HEK293 (cell line): ENCODE measurements around the gene AGO4.

Experiments
- CTCF ChIA-PET: fragments of 350-600 bp; formaldehyde crosslinking; extraction: SDS; loops from one replicate; lab custom pipeline; 2021; ENCODE audit warnings: antibody characterized with exemption; lab: Yijun Ruan, JAX
- POLR2A ChIA-PET: fragments of 300-600 bp; formaldehyde crosslinking; extraction: SDS; loops from one replicate; lab custom pipeline; 2020; ENCODE audit warnings: antibody characterized with exemption, inconsistent platforms; lab: Yijun Ruan, JAX
- H3K27ac ChIP-seq: fragments of 200-500 bp; sonication (Bioruptor generic); 2 replicates; pipeline ENCODE4 v1.5.1; 2014; ENCODE audit warnings: low read depth, low read length, control low read depth, inconsistent platforms; ENCODE audit errors: extremely low read depth
- H3K36me3 ChIP-seq, 2 experiments: fragments of 200-500 bp in 1 of 2; sonication (Bioruptor generic) in 1 of 2; 1 replicate in 1 of 2; 2 replicates in 1 of 2; pipeline ENCODE4 v1.5.1; 2014 to 2017; ENCODE audit warnings: inconsistent platforms in 2 of 2, low read length in 2 of 2; ENCODE audit not compliant: control insufficient read depth in 2 of 2, insufficient read depth in 1 of 2
- H3K4me1 ChIP-seq: fragments of 200-500 bp; sonication (Bioruptor generic); 2 replicates; pipeline ENCODE4 v1.5.1; 2014; ENCODE audit warnings: mild to moderate bottlenecking, low read length, inconsistent platforms; ENCODE audit not compliant: control insufficient read depth, insufficient read depth
- H3K4me3 ChIP-seq: 2 replicates; pipeline ENCODE4 v1.5.1; 2011; ENCODE audit warnings: low read depth, mild to moderate bottlenecking, control low read depth, low read length, moderate library complexity
- H3K9me3 ChIP-seq: fragments of 200-500 bp; sonication (Bioruptor generic); 2 replicates; pipeline ENCODE4 v1.5.1; 2014; ENCODE audit warnings: low read depth, low read length, inconsistent platforms; ENCODE audit not compliant: control insufficient read depth, insufficient read depth
- GFI1B ChIP-seq: fragments of 450-650 bp; formaldehyde crosslinking; IDR thresholded peaks from 2 replicates; pipeline ENCODE4 v1.5.1; 2016; ENCODE audit warnings: missing biosample characterization, missing genetic modification characterization
- GLIS1 ChIP-seq: fragments of 450-650 bp; formaldehyde crosslinking; IDR thresholded peaks from 2 replicates; pipeline ENCODE4 v1.5.1; 2016; ENCODE audit warnings: missing biosample characterization, missing genetic modification characterization
- IKZF3 ChIP-seq: fragments of 450-650 bp; IDR thresholded peaks from 2 replicates; pipeline ENCODE4 v1.5.0; 2018; ENCODE audit warnings: missing biosample characterization, mild to moderate bottlenecking, missing genetic modification characterization, moderate library complexity
- KLF1 ChIP-seq: fragments of 450-650 bp; formaldehyde crosslinking; IDR thresholded peaks from 2 replicates; pipeline ENCODE4 v1.5.1; 2016; ENCODE audit warnings: missing biosample characterization, missing genetic modification characterization
- KLF10 ChIP-seq: fragments of 450-650 bp; IDR thresholded peaks from 2 replicates; pipeline ENCODE4 v1.5.1; 2018; ENCODE audit warnings: missing biosample characterization, mild to moderate bottlenecking, missing genetic modification characterization
- KLF17 ChIP-seq: fragments of 450-650 bp; formaldehyde crosslinking; IDR thresholded peaks from 2 replicates; pipeline ENCODE4 v1.5.1; 2016; ENCODE audit warnings: missing biosample characterization, missing genetic modification characterization
- PBX3 ChIP-seq: sonication (generic); formaldehyde crosslinking; IDR thresholded peaks from 2 replicates; pipeline ENCODE4 v1.8.1; 2022; ENCODE audit warnings: mild to moderate bottlenecking, moderate library complexity, missing genetic modification reagents
- WT1 ChIP-seq: fragments of 450-650 bp; formaldehyde crosslinking; IDR thresholded peaks from 2 replicates; pipeline ENCODE4 v1.5.1; 2016; ENCODE audit warnings: missing biosample characterization, missing genetic modification characterization
- YY1 ChIP-seq: fragments of 450-650 bp; formaldehyde crosslinking; IDR thresholded peaks from 2 replicates; pipeline ENCODE4 v1.5.1; 2018; ENCODE audit warnings: missing biosample characterization, missing genetic modification characterization
- ZBTB11 ChIP-seq: fragments of 450-650 bp; formaldehyde crosslinking; conservative IDR thresholded peaks from 2 replicates; pipeline ENCODE4 v1.5.1; 2016; ENCODE audit warnings: low read depth, missing biosample characterization, missing genetic modification characterization
- ZNF114 ChIP-seq: fragments of 450-650 bp; formaldehyde crosslinking; IDR thresholded peaks from 2 replicates; pipeline ENCODE4 v1.5.0; 2017; ENCODE audit warnings: missing biosample characterization, missing genetic modification characterization
- ZNF157 ChIP-seq: fragments of 450-650 bp; formaldehyde crosslinking; IDR thresholded peaks from 2 replicates; pipeline ENCODE4 v1.5.1; 2016; ENCODE audit warnings: missing biosample characterization, missing genetic modification characterization
- ZNF184 ChIP-seq: fragments of 450-650 bp; IDR thresholded peaks from 2 replicates; pipeline ENCODE4 v1.5.1; 2018; ENCODE audit warnings: missing biosample characterization, mild to moderate bottlenecking, missing genetic modification characterization
- ZNF426 ChIP-seq: fragments of 450-650 bp; formaldehyde crosslinking; IDR thresholded peaks from 2 replicates; pipeline ENCODE4 v1.5.1; 2017; ENCODE audit warnings: missing biosample characterization, missing genetic modification characterization, mild to moderate bottlenecking, inconsistent platforms, moderate library complexity
- ZNF510 ChIP-seq: fragments of 450-650 bp; formaldehyde crosslinking; IDR thresholded peaks from 2 replicates; pipeline ENCODE4 v1.5.1; 2018; ENCODE audit warnings: mild to moderate bottlenecking, missing genetic modification characterization, missing biosample characterization; ENCODE audit not compliant: insufficient replicate concordance
- ZNF513 ChIP-seq: fragments of 450-650 bp; IDR thresholded peaks from 2 replicates; pipeline ENCODE4 v1.5.1; 2018; ENCODE audit warnings: missing biosample characterization, missing genetic modification characterization
- ZNF600 ChIP-seq: fragments of 450-650 bp; formaldehyde crosslinking; IDR thresholded peaks from 2 replicates; pipeline ENCODE4 v1.5.1; 2016; ENCODE audit warnings: missing biosample characterization, missing genetic modification characterization
- ZNF626 ChIP-seq: fragments of 450-650 bp; sonication (Bioruptor Pico); formaldehyde crosslinking; IDR thresholded peaks from 2 replicates; pipeline ENCODE4 v1.5.1; 2018; ENCODE audit warnings: missing biosample characterization, missing genetic modification characterization, inconsistent platforms
- ZNF664 ChIP-seq: fragments of 450-650 bp; formaldehyde crosslinking; IDR thresholded peaks from 2 replicates; pipeline ENCODE4 v1.5.1; 2016; ENCODE audit warnings: missing biosample characterization, missing genetic modification characterization
- ZSCAN23 ChIP-seq: fragments of 450-650 bp; formaldehyde crosslinking; IDR thresholded peaks from 2 replicates; pipeline ENCODE4 v1.5.1; 2016; ENCODE audit warnings: missing biosample characterization, missing genetic modification characterization

The AGO4 gene

GRCh38 chr1:35834218-35834617 is 26.4 kb downstream of the AGO4 start:
- POLR2A ChIA-PET, result no interaction called here
- no peaks in the 10 kb centered on the region for H3K4me1 ChIP-seq
- CTCF ChIA-PET, result interaction anchor here (0.7 kb wide), 1 partner anchor 762 kb away, joined by 3 read pairs; no protein-coding TSS in a partner anchor
- no peak overlapping the region for H3K4me3 ChIP-seq
- H3K27ac ChIP-seq, result no peak overlapping the region
- H3K36me3 ChIP-seq, result peaks cover 24 to 87% of the 10 kb centered on the region in 2 experiments; a peak in 2 of 3 replicates
- TF ChIP-seq GFI1B, result no peak
- TF ChIP-seq ZNF600 (tag by site-specific recombination), result 0 out of 2 replicates have a peak, but pooled peaks have one; percentile 18
- TF ChIP-seq, all 188 proteins: peak for 1
- H3K9me3 ChIP-seq, result no peaks in the 10 kb centered on the region

- H3K36me3 ChIP-seq, result peaks cover 18 to 82% of the 10 kb centered on the region in 2 experiments; a peak in 2 of 3 replicates
- ChIA-PET POLR2A (no interaction called here), CTCF (no interaction called here)
- no peak overlapping the region for H3K4me3 ChIP-seq
- H3K4me1 ChIP-seq, result no peaks in the 10 kb centered on the region
- TF ChIP-seq ZBTB11 (tag by site-specific recombination) (no peak), KLF17 (tag by site-specific recombination) (peak; percentile 50; the same call in 1 of the 2 replicates), WT1 (tag by site-specific recombination) (peak; percentile 63), GLIS1 (tag by site-specific recombination) (peak; percentile 10; the same call in 1 of the 2 replicates)
- no peaks in the 10 kb centered on the region for H3K9me3 ChIP-seq
- H3K27ac ChIP-seq, result no peak overlapping the region
Observed at GRCh38 chr1:35835398-35835797, 27.6 kb downstream of the AGO4 start.

- no peaks in the 10 kb centered on the region for H3K4me1 ChIP-seq
- no peak overlapping the region for H3K4me3 ChIP-seq
- H3K36me3 ChIP-seq, result peaks cover 11 to 82% of the 10 kb centered on the region in 2 experiments
- H3K27ac ChIP-seq, result no peak overlapping the region
- ChIA-PET CTCF (no interaction called here), POLR2A (no interaction called here)
- H3K9me3 ChIP-seq, result no peaks in the 10 kb centered on the region
- TF ChIP-seq ZNF184 (peak; percentile 97), ZNF664 (0 out of 2 replicates have a peak, but pooled peaks have one; percentile 13), ZNF426 (no peak)
Observed at GRCh38 chr1:35836734-35837133, 28.9 kb downstream of the AGO4 start.

- no peak overlapping the region for H3K27ac ChIP-seq
- POLR2A ChIA-PET, result no interaction called here
- CTCF ChIA-PET, result no interaction called here
- peaks cover 14 to 81% of the 10 kb centered on the region in 2 experiments for H3K36me3 ChIP-seq
- H3K4me3 ChIP-seq, result no peak overlapping the region
- H3K4me1 ChIP-seq, result no peaks in the 10 kb centered on the region
- no peak for TF ChIP-seq ZNF626
- no peak for TF ChIP-seq KLF10 (tag by site-specific recombination)
- no peak for TF ChIP-seq ZNF510 (tag by site-specific recombination)
- TF ChIP-seq ZNF114, result no peak
- no peak for TF ChIP-seq YY1 (tag by site-specific recombination)
- TF ChIP-seq ZNF157 (tag by site-specific recombination), result no peak
- TF ChIP-seq IKZF3, result no peak
- TF ChIP-seq ZNF513 (tag by site-specific recombination), result no peak
- TF ChIP-seq PBX3, result no peak
- no peak for TF ChIP-seq KLF1 (tag by site-specific recombination)
- TF ChIP-seq ZSCAN23 (tag by site-specific recombination), result no peak
- no peaks in the 10 kb centered on the region for H3K9me3 ChIP-seq
Observed at GRCh38 chr1:35838693-35839245, 31.0 kb downstream of the AGO4 start.
